IMR-90 (cell line): Measurements from ENCODE around the gene DUSP28. TPM values are rescaled to one million over a fixed set of nuclear protein-coding genes. Genes with fewer than 3 reads are reported as not detected.

Experiments used
- ATAC-seq: fragments of 200-7000 bp; cut with Tn5 transposase; 2 replicates; pipeline ENCODE4 v1.9.1; 2020; ENCODE audit warnings: low read depth, mild to moderate bottlenecking, moderate library complexity
- BruUV-seq: library from RNA; stranded (reverse); fragments of 400-500 nt; replicated peaks from 2 replicates; lab custom pipeline; 2021; lab: Mats Ljungman, UMichigan
- CTCF ChIA-PET: fragments of 300-600 bp; formaldehyde crosslinking; extraction: SDS; loops from one replicate; lab custom pipeline; 2021; ENCODE audit warnings: antibody characterized with exemption; lab: Yijun Ruan, JAX
- POLR2A ChIA-PET: fragments of 300-600 bp; sonication (Branson Sonifier 250); formaldehyde crosslinking; loops from one replicate; lab custom pipeline; 2022; ENCODE audit warnings: antibody characterized with exemption; ENCODE audit not compliant: unreplicated experiment; lab: Charles Lee
- DNase-seq: peaks from one replicate; pipeline ENCODE4 v3.0.0; 2013
- H2AFZ ChIP-seq: replicated peaks from 2 replicates; pipeline ENCODE3; 2013; ENCODE audit warnings: low read length, mild to moderate bottlenecking; ENCODE audit not compliant: poor library complexity
- H2AK5ac ChIP-seq: 2 replicates; pipeline ENCODE4 v1.6.1; 2013; ENCODE audit warnings: low read depth, low read length, inconsistent platforms
- H2AK9ac ChIP-seq: replicated peaks from 2 replicates; pipeline ENCODE3; 2013; ENCODE audit warnings: mild to moderate bottlenecking, low read depth, low read length, moderate library complexity; ENCODE audit not compliant: poor library complexity
- H2BK120ac ChIP-seq: 2 replicates; pipeline ENCODE4 v1.6.1; 2013; ENCODE audit warnings: low read depth, low read length, inconsistent platforms
- H2BK15ac ChIP-seq: 3 replicates; pipeline ENCODE4 v1.6.1; 2013; ENCODE audit warnings: low read depth, low read length, inconsistent platforms
- H2BK20ac ChIP-seq: 2 replicates; pipeline ENCODE4 v1.6.1; 2013; ENCODE audit warnings: low read depth, mild to moderate bottlenecking, inconsistent platforms, low read length, moderate library complexity
- H2BK5ac ChIP-seq: 2 replicates; pipeline ENCODE4 v1.6.1; 2013; ENCODE audit warnings: mild to moderate bottlenecking, low read depth, low read length, inconsistent platforms; ENCODE audit not compliant: poor library complexity, severe bottlenecking
- H3K14ac ChIP-seq: replicated peaks from 2 replicates; pipeline ENCODE4 v1.6.1; 2013; ENCODE audit warnings: low read depth, low read length, inconsistent platforms
- H3K18ac ChIP-seq: 2 replicates; pipeline ENCODE4 v1.6.1; 2013; ENCODE audit warnings: low read depth, low read length, control low read depth
- H3K23ac ChIP-seq: 2 replicates; pipeline ENCODE4 v1.6.1; 2013; ENCODE audit warnings: low read depth, low read length, inconsistent platforms
- H3K27ac ChIP-seq: 2 replicates; pipeline ENCODE4 v1.5.1; 2013; ENCODE audit warnings: mild to moderate bottlenecking, control low read depth, low read length; ENCODE audit not compliant: insufficient read depth
- H3K27me3 ChIP-seq: 2 replicates; pipeline ENCODE4 v1.6.1; 2013; ENCODE audit warnings: low read length; ENCODE audit not compliant: control insufficient read depth, insufficient read depth
- H3K36me3 ChIP-seq: 2 replicates; pipeline ENCODE4 v1.6.1; 2013; ENCODE audit warnings: low read length, mixed read lengths; ENCODE audit not compliant: control insufficient read depth, insufficient read depth
- H3K4ac ChIP-seq: 2 replicates; pipeline ENCODE4 v1.6.1; 2013; ENCODE audit warnings: low read depth, low read length, inconsistent platforms
- H3K4me1 ChIP-seq: 2 replicates; pipeline ENCODE4 v1.6.1; 2013; ENCODE audit warnings: low read length, mixed read lengths; ENCODE audit not compliant: control insufficient read depth, insufficient read depth
- H3K4me2 ChIP-seq: 2 replicates; pipeline ENCODE4 v1.6.1; 2013; ENCODE audit warnings: low read depth, mild to moderate bottlenecking, control low read depth, low read length, moderate library complexity
- H3K4me3 ChIP-seq: 2 replicates; pipeline ENCODE4 v1.5.1; 2013; ENCODE audit warnings: low read depth, mild to moderate bottlenecking, control low read depth, low read length, moderate library complexity; ENCODE audit not compliant: insufficient read depth
- H3K56ac ChIP-seq: 2 replicates; pipeline ENCODE4 v1.6.1; 2013; ENCODE audit warnings: low read length, inconsistent platforms; ENCODE audit not compliant: insufficient read depth; ENCODE audit errors: extremely low read depth
- H3K79me1 ChIP-seq, 2 experiments: 2 replicates each; pipeline ENCODE4 v1.6.1; 2013; ENCODE audit warnings: low read length in 2 of 2, inconsistent platforms in 1 of 2, low read depth in 1 of 2
- H3K9ac ChIP-seq: 2 replicates; pipeline ENCODE4 v1.6.1; 2013; ENCODE audit warnings: low read depth, low read length, control low read depth
- H3K9me1 ChIP-seq: 2 replicates; pipeline ENCODE4 v1.6.1; 2013; ENCODE audit warnings: low read length, inconsistent platforms; ENCODE audit not compliant: insufficient read depth
- H3K9me3 ChIP-seq: 2 replicates; pipeline ENCODE4 v1.6.1; 2013; ENCODE audit warnings: low read length; ENCODE audit not compliant: control insufficient read depth, insufficient read depth
- H4K20me1 ChIP-seq: 2 replicates; pipeline ENCODE4 v1.6.1; 2013; ENCODE audit warnings: low read length, inconsistent platforms; ENCODE audit not compliant: insufficient read depth
- H4K5ac ChIP-seq: 2 replicates; pipeline ENCODE4 v1.6.1; 2013; ENCODE audit warnings: mild to moderate bottlenecking, low read depth, low read length, control low read depth
- H4K8ac ChIP-seq, 2 experiments: 2 replicates each; pipeline ENCODE4 v1.6.1; 2013; ENCODE audit warnings: low read depth in 2 of 2, low read length in 2 of 2, control low read depth in 1 of 2, inconsistent platforms in 1 of 2
- H4K91ac ChIP-seq: 2 replicates; pipeline ENCODE4 v1.6.1; 2013; ENCODE audit warnings: low read depth, low read length, inconsistent platforms; ENCODE audit not compliant: insufficient read depth
- CEBPB ChIP-seq: IDR thresholded peaks from 2 replicates; pipeline ENCODE4 v1.6.1; 2012; ENCODE audit warnings: low read depth, low read length, improper control_type of control experiment
- MAFK ChIP-seq: IDR thresholded peaks from 2 replicates; pipeline ENCODE4 v1.6.1; 2012; ENCODE audit warnings: low read depth, low read length, improper control_type of control experiment
- MAZ ChIP-seq: IDR thresholded peaks from 2 replicates; pipeline ENCODE4 v1.6.1; 2012; ENCODE audit warnings: low read depth, mild to moderate bottlenecking, low read length, improper control_type of control experiment, moderate library complexity, borderline replicate concordance
- NFE2L2 ChIP-seq: fragments of 150-350 bp; IDR thresholded peaks from 2 replicates; pipeline ENCODE4 v1.6.1; 2016; ENCODE audit warnings: low read depth, mild to moderate bottlenecking, low read length
- POLR2A ChIP-seq: IDR thresholded peaks from 2 replicates; pipeline ENCODE4 v1.6.1; 2012; ENCODE audit warnings: mild to moderate bottlenecking, low read depth, low read length
- RAD21 ChIP-seq: IDR thresholded peaks from 2 replicates; pipeline ENCODE4 v1.6.1; 2012; ENCODE audit warnings: low read length, improper control_type of control experiment
- RCOR1 ChIP-seq: IDR thresholded peaks from 2 replicates; pipeline ENCODE4 v1.6.1; 2012; ENCODE audit warnings: mild to moderate bottlenecking, low read length, improper control_type of control experiment; ENCODE audit not compliant: insufficient replicate concordance
- RFX5 ChIP-seq: IDR thresholded peaks from 2 replicates; pipeline ENCODE4 v1.8.0; 2012; ENCODE audit warnings: low read depth, mild to moderate bottlenecking, low read length, moderate library complexity
- SMC3 ChIP-seq: fragments of 150-350 bp; IDR thresholded peaks from 2 replicates; pipeline ENCODE4 v1.6.1; 2016; ENCODE audit warnings: low read depth, mild to moderate bottlenecking, antibody characterized with exemption, low read length, moderate library complexity
- WGBS, 2 experiments: methylation state at CpG; one replicate each; pipeline versions ENCODE4 v1.1.5 to v1.1.7; 2013; ENCODE audit warnings: missing lambda C conversion rate in 2 of 2; ENCODE audit not compliant: insufficient read length in 1 of 2; ENCODE audit errors: extremely low coverage in 2 of 2; 5-methylcytosine and 5-hydroxymethylcytosine counted together
- dilution Hi-C: fragments of 300-500 bp; cut with HindIII; formaldehyde crosslinking; loops from one replicate; pipeline ENCODE4 v1.14.3; 2018; ENCODE audit warnings: low sequenced_read_pairs; ENCODE audit not compliant: unreplicated experiment
- in situ Hi-C: fragments of 300-500 bp; cut with MboI; formaldehyde crosslinking; loops from 3 replicates; pipeline ENCODE4 v1.14.3; 2019; ENCODE audit warnings: low sequenced_read_pairs, inconsistent platforms, mixed read lengths
- intact Hi-C: fragments of 100-400 bp; cut with micrococcal nuclease; formaldehyde crosslinking; loops from 2 replicates; pipeline ENCODE4 v1.10.0; 2022
- polyA plus RNA-seq, 3 experiments: library from polyadenylated mRNA; depleted of rRNA; stranded (reverse); fragments of >200 nt; gene quantifications; 2 replicates each; pipeline ENCODE4 v1.2.3, GENCODE V29; 2012; ENCODE audit warnings: low replicate concordance in 1 of 3
- total RNA-seq: library from RNA; depleted of rRNA; stranded (reverse); fragments of >200 nt; gene quantifications from 2 replicates; pipeline ENCODE4 v1.2.3, GENCODE V29; 2012
- TF ChIP-seq, protein P1 (sequence below): fragments of 150-350 bp; IDR thresholded peaks from 2 replicates; pipeline ENCODE4 v1.6.1; 2017; ENCODE audit warnings: mild to moderate bottlenecking, antibody characterized with exemption, low read length, low read depth
- TF ChIP-seq, protein P2 (sequence below): conservative IDR thresholded peaks from 2 replicates; pipeline ENCODE4 v1.5.1; 2012; ENCODE audit warnings: mild to moderate bottlenecking, low read depth, low read length, improper control_type of control experiment

Gene DUSP28
- total and polyA plus RNA-seq, 2 of the 4 experiments (the other 2 are of a cell fraction), result 1.1 to 3.3 TPM

DNA sequence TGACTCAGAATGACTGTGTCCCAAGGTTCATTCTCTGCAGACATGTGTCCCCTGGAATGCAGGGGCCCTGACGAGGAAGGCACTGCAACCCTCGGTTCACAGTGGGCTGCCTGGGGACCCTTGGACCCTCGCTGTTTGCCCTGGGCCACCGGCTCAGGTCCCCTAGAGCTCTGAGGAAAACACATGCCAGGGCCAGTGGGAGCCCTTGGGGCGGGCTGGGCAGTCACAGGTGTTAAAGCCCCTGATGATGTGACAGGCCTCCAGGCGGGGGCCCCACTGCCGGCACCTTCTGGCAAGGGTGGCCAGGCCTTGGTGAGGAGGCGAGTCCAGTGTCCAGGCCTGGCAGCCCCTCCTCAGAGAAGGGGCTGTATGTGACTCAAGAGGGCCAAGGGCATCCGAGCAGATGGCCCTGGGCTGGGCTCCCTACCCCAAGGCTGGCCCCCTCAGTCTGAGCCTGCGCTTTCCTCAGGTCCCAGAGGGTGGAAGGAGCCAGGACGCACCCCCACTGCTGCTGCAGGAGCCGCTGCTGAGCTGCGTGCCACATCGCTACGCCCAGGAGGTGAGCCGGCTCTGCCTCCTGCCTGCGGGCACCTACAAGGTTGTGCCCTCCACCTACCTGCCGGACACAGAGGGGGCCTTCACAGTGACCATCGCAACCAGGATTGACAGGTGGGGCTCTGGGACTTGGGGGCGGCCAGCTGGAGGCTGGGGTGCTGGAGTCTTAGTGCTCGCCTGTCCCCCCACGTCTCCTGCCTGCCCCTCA, 37.4 kb downstream of the DUSP28 start:
- TF ChIP-seq, protein P1, sequence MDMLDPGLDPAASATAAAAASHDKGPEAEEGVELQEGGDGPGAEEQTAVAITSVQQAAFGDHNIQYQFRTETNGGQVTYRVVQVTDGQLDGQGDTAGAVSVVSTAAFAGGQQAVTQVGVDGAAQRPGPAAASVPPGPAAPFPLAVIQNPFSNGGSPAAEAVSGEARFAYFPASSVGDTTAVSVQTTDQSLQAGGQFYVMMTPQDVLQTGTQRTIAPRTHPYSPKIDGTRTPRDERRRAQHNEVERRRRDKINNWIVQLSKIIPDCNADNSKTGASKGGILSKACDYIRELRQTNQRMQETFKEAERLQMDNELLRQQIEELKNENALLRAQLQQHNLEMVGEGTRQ, result no peak
- TF ChIP-seq, protein P2, sequence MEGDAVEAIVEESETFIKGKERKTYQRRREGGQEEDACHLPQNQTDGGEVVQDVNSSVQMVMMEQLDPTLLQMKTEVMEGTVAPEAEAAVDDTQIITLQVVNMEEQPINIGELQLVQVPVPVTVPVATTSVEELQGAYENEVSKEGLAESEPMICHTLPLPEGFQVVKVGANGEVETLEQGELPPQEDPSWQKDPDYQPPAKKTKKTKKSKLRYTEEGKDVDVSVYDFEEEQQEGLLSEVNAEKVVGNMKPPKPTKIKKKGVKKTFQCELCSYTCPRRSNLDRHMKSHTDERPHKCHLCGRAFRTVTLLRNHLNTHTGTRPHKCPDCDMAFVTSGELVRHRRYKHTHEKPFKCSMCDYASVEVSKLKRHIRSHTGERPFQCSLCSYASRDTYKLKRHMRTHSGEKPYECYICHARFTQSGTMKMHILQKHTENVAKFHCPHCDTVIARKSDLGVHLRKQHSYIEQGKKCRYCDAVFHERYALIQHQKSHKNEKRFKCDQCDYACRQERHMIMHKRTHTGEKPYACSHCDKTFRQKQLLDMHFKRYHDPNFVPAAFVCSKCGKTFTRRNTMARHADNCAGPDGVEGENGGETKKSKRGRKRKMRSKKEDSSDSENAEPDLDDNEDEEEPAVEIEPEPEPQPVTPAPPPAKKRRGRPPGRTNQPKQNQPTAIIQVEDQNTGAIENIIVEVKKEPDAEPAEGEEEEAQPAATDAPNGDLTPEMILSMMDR, result no peak
- TF ChIP-seq RCOR1 (no peak), RAD21 (no peak), RFX5 (no peak), MAFK (no peak), NFE2L2 (no peak), SMC3 (no peak), CEBPB (no peak), MAZ (no peak), POLR2A (no peak)
- ChIA-PET CTCF (no interaction called here), POLR2A (no interaction called here)
- no peak overlapping the region for H3K14ac ChIP-seq
- H3K4me3 ChIP-seq, result no peak overlapping the region
- no TSS peak for BruUV-seq
- intact Hi-C loops (no loop called here), in situ Hi-C loops (no loop called here), dilution Hi-C loops (no loop called here)
- H3K79me1 ChIP-seq, result peaks cover 0 to 14% of the 10 kb centered on the region in 2 experiments; a peak in 2 of 4 replicates
- ATAC-seq, result no peak
- H4K20me1 ChIP-seq, result no peaks in the 10 kb centered on the region; the same call in 1 of the 2 replicates
- H2AFZ ChIP-seq, result no peak overlapping the region
- no peak overlapping the region for H2BK15ac ChIP-seq
- H2AK5ac ChIP-seq, result no peak overlapping the region
- no peak overlapping the region for H4K91ac ChIP-seq
- H3K9me3 ChIP-seq, result no peaks in the 10 kb centered on the region
- H3K4ac ChIP-seq, result no peak overlapping the region
- 98% methylated on average over 7 of the region's 22 CpGs; no CpG with 5 or more reads in 1 of the 2 experiments for WGBS, 2 experiments
- H3K4me2 ChIP-seq, result no peak overlapping the region
- H2BK20ac ChIP-seq, result no peak overlapping the region
- H3K9me1 ChIP-seq, result no peaks in the 10 kb centered on the region
- peaks cover 22% of the 10 kb centered on the region for H3K36me3 ChIP-seq
- no peak for DNase-seq
- H3K23ac ChIP-seq, result no peak overlapping the region
- no peak overlapping the region for H3K27ac ChIP-seq
- no peak overlapping the region for H2AK9ac ChIP-seq
- no peak overlapping the region for H3K9ac ChIP-seq
- H3K27me3 ChIP-seq, result no peaks in the 10 kb centered on the region
- no peak overlapping the region for H4K8ac ChIP-seq
- no peak overlapping the region for H3K56ac ChIP-seq
- H2BK5ac ChIP-seq, result no peak overlapping the region
- H2BK120ac ChIP-seq, result no peak overlapping the region
- H4K5ac ChIP-seq, result no peak overlapping the region
- no peak overlapping the region for H3K18ac ChIP-seq
- no peaks in the 10 kb centered on the region for H3K4me1 ChIP-seq
